Left forelimb (tissue), 1 donor: ENCODE measurements around the gene EFCAB10.
A peak's percentile ranks its signal among the peaks of the same experiment; 100 is the strongest.

ENCODE experiments used
- DNase-seq: peaks from one replicate; pipeline ENCODE4 v3.0.0-alpha.2; 2018; ENCODE audit warnings: low spot score

EFCAB10 gene

DNA sequence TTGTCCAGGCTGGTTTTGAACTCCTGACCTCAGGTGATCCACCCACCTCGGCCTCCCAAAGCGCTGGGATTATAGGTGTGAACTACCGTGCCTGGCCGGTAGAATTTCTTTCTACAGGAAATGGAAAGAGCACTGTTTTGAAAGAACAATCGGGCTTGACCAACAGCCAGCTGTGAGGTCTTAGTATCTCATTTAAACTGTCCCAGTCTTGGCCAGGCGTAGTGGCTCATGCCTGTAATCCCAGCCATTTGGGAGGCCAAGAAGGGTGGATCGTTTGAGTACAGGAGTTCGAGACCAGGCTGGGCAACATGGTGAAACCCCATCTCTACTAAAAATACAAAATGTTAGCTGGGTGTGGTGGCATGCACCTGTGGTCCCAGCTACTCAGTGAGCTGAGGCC, 17.8 kb upstream of the EFCAB10 start:
- DNase-seq: peak; percentile 11

GRCh38 chr7:105596866-105597265, 15.6 kb upstream of the EFCAB10 start:
- DNase-seq: no peak

DNA sequence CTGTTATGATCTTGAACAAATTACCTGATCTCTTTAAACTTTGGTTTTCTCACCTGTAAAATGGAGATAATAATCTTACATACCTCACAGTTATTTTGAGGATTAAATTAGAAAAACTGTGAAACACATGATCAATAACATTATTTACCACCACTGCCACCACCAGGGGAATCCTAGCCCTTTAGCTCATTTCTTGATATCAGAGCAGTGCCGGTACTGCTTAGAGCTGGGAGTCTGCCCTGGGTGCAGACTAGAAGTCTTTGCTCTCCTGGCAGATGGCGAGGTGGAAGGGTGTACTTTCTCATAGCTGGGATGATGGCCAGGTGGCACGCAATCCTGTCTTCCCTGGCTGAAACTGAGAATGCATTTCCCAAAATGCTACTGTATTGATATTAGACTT, 12.7 kb upstream of the EFCAB10 start:
- peak; percentile 12 for DNase-seq

DNA sequence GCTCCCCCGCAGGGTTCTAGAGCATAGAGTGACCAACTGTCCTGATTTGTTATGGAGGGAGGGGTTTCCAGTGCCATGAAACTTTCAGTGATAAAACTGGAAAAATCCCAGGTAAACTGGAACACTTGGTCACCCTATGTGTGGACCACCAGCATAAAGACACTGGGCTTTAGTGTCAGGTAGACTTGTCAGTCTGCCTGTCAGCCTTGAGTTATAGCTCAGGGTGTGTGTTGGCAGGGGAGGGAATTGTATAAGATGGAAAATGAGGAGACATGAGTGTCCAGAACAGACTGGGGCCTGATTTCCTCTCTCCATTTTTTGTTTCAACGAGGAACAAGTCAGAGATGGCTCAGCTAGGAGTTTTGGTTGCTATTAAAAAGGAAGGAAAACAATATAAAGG, 10.2 kb upstream of the EFCAB10 start:
- peak; percentile 6 for DNase-seq

DNA sequence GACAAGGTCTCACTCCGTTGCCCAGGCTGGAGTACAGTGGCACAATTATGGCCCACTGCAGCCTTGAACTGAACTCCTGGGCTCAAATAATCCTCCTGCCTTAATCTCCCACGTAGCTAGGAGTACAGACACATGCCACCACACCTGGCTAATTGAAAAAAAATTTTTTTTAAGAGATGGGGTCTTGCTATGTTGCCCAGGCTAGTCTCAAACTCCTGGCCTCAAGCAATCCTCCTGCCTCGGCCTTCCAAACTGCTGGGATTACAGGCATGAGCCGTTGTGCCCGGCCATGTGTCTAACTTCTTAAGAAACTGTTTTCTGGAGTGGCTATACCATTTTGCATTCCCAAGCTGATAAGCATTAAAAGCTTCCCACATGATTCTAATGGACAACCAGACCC, 9.5 kb upstream of the EFCAB10 start:
- DNase-seq: peak; percentile 33

DNA sequence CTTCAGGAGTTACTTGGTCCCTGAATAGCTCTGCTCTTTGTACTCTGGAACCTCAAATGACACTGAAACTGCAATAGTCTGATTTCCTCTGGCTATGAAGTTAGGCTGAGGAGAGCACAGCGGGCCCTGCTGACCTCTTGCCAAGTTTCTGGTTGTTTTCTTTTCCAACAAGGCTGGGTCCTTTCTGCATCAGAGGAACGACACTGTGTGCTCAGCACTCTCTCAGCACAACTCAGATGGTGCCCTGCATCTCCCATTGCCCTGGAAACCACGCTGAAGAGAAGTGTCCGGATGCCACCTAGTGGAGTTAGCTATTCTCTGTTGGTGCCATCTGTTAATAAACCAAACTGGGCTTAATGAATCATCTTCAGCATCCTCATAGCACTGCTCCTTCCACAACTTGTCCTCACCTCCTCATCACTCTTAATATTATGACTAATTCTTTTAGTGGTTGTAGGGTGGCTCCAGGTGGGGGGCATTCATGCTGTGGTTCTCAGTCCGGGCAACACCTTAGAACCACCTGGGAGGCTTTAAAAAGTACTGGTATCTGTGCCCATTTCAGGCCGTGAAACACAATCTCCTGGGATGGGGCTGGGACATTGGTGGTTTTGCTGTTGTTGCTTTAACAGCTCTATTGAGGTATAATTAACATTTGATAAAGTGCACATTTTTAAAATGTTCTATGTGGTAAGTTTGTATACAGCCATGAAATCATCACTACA, 8.2 kb upstream of the EFCAB10 start:
- DNase-seq: peak; percentile 53

- DNase-seq: peak; percentile 20
Observed at GRCh38 chr7:105587909-105588635, 6.8 kb upstream of the EFCAB10 start.

DNA sequence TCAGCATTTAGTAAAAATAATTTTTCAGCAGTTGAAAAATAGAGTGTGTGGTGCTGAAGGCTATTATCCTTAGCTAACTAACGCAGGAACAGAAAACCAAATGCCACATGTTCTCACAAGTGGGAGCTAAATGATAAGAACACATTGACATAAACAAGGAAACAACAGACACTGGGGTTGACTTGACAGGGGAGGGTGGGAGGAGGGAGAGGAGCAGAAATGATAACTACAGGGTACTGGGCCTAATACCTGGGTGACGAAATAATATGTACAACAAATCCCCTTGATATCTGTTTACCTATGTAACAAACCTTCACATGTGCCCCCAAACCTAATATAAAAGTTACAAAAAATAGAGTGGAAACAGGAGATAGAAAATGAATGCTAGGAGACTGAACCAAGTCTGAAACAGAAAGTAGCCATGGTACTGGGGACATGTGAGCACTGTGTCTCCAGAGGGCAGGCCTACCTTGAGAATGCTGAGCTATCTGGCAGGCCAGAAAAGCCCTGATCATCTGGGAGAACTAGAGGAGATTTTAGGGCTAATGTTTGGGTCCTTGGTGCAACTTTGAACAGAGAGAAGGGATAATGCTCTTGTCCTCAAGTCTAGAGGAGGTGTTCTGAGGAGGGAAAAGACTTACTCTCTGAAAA, 4.7 kb upstream of the EFCAB10 start:
- DNase-seq: no peak

DNA sequence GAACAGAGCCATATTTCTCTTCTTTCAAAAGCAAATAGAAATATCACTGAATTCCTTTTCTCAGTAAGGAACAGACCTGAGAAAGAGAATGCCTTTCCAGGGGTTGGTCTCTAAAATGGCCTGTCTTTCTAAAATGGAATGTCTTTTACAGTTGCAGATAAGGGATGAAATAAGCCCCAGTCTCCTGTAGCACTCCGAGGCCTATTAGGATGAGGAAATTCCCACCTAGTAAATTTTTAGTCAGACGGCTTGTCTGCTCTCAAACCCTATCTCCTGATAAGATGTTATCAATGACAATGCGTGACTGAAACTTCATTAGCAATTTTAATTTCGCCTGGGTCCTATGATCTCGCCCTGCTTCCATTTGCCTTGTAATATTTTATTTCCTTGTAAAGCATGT, 2.9 kb upstream of the EFCAB10 start:
- no peak for DNase-seq

DNA sequence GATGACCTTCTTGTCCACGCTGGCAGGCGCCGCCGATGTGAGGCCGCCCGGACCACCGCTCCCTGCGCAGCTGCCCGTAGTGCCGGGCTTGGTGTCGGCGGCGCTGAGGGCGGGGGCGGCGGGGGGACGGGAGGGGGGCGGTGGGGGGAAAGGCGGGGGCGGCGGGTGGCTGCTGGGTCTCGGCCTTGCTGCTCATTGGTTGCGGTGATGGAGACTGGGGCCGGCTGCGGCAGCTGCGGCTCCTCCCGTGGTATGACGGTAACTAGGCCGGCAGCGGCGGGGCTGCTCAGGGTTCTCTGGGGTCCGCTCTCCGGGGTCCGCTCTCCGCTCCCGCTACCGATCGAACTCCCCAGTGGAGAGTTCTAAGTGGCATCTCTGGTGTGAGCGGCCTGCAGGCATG, 1.8 kb upstream of the EFCAB10 start:
- no peak for DNase-seq

DNA sequence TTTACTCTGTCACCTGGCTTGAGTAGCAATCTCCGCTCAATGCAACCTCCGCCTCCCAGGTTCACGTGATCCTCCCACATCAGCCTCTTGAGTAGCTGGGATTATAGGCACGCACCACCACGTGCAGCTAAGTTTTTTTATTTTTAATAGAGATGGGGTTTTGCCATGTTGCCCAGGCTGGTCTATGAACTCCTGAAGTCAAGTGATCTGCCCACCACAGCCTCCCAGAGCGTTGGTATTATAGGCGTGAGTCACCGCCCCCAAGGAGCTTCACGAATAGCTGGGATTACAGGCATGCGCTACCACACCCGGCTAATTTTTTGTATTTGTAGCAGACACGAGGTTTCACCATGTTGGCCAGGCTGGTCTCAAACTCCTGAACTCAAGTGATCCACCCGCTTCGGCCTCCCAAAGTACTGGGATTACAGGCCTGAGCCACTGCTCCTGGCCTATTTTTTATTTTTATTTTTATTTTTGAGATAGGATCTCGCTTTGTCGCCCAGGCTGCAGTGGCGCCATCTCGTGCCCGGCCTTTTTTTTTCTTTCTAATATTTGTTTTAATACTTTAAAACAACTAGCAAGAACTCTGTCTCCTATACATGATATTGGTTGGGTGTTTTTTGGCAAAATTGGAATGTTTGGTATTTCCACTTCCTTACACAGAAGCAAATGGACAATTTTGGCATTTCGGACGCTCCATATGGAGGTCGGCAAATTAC, 1.1 kb downstream of the EFCAB10 start:
- no peak for DNase-seq

DNA sequence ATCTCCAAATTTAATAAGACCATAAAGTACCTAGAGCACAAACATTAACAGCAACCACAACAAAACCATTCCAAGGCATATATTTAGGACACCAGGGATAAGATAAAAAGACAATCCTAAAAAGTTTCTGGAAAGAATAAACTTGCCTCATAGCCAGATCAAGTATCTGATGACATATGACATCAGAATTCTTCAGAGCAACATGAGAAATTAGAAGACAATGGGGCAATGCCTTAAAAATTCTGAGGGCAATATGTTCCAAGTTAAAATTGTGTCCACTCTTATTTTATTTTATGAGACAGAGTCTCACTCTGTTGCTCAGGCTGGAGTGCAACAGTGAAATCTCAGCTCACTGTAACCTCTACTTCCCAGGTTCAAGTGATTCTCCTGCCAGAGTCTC, 2.8 kb downstream of the EFCAB10 start:
- no peak for DNase-seq

GRCh38 chr7:105577251-105577650, 4.0 kb downstream of the EFCAB10 start:
- no peak for DNase-seq

- no peak for DNase-seq
Observed at GRCh38 chr7:105571891-105572290, 9.4 kb downstream of the EFCAB10 start.

GRCh38 chr7:105567821-105568220, 13.5 kb downstream of the EFCAB10 start:
- no peak for DNase-seq

DNA sequence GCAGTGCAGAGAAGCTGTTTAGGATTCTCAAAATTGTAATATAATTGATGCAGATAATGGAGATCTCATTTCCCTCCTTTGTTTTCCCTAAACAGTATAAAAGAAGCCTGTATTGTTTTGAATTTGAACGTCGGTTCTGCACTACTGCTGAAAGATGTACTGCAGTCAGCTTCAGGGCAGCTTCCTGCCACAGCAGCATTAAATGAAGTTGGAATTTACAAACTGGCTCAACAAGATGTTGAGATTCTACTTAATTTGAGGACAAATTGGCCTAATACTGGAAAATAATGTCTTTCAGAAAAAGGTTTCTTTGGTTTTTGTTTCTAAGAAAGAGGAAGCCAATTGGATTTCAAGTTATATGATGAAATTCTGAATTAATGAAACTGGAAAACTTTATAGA, 14.3 kb downstream of the EFCAB10 start:
- DNase-seq: no peak

DNA sequence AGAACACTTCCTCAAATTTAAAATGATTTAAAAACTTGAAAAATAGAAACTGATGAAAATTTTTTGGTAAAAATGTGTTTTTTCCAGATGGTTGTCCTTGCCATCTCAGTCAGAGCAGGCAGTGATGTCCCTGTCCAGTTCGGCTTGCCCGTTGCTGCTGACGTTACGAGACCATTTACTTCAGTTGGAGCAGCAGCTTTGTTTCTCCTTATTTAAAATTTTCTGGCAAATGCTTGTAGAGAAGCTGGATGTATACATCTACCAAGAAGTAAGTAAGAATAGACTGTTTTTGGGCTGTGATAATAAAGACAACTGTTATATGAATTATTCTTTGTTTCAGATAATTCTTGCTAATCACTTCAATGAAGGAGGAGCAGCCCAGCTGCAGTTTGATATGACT, 16.1 kb downstream of the EFCAB10 start:
- no peak for DNase-seq

DNA sequence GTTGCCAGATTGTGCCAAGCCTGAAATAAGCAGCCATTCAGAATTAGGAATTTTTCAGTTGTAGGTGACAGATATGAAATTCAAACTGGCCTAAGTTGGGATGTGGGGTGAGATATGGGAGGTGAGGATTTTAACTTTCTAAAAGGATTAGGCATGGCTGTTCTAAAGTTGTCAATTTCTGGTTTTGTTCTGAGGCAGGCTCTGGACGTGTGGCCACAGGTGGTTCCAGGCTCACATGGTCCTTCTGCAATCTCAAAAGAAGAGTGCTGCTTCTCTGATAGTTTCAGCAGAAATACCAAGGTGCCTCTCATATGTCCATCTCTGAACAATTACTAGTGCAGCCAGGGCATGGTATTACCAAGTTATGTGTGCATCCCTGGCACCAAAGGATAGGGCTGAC, 21.4 kb downstream of the EFCAB10 start:
- DNase-seq: no peak

DNA sequence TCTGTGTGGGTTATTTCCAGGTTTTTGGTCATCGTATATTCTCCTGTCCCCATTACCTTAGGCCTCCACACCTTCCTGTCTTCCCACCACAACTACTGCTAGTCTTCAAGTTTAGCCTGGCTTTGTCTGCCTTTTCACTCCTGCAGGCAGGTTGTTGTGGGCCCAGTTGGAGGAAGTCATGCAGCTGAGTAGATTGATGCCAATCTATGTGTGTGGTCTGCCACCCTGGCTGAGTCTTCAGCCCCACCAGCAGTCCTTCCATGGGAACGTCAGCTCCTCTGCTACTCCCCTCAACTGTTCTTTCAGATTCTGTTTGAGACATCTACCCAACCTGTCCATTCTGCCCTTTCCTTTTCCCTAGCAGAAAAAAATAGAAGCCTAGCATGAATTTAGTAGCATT, 43.0 kb downstream of the EFCAB10 start:
- DNase-seq: no peak

DNA sequence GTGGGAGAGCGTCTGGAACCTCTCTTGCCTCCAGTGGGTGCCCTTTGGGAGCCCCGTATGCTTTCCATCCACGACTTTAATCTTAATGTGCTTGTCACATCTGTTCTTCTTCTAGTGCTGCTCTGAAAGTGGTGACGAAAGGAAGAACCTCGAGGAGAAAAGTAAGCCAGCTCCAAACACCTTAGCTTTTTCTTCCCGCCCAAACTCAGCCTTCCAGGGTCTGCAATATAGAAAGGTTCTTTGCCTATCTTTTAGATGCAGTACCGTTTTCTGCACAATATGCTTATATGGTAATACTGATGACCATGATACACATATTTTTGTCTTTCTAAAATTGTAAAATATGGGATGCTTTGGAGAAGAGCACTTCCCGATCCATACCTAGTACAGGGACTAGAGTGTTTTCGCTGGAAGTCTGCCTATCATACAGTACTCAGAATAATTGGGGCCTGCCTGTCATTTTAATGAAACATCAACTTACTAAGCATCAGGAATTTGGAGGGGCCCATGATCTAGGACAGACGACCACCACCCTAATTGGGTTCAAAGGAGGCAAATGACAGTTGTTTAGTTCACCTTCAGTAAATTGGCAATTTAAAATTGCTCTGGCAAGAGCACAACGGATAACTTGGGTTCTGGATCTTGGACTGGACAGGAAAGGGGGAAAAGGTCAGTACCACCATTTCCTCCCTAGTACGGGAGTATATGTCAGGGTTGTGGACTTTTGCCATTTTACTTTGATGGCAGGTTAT, 48.4 kb downstream of the EFCAB10 start:
- DNase-seq: no peak

DNA sequence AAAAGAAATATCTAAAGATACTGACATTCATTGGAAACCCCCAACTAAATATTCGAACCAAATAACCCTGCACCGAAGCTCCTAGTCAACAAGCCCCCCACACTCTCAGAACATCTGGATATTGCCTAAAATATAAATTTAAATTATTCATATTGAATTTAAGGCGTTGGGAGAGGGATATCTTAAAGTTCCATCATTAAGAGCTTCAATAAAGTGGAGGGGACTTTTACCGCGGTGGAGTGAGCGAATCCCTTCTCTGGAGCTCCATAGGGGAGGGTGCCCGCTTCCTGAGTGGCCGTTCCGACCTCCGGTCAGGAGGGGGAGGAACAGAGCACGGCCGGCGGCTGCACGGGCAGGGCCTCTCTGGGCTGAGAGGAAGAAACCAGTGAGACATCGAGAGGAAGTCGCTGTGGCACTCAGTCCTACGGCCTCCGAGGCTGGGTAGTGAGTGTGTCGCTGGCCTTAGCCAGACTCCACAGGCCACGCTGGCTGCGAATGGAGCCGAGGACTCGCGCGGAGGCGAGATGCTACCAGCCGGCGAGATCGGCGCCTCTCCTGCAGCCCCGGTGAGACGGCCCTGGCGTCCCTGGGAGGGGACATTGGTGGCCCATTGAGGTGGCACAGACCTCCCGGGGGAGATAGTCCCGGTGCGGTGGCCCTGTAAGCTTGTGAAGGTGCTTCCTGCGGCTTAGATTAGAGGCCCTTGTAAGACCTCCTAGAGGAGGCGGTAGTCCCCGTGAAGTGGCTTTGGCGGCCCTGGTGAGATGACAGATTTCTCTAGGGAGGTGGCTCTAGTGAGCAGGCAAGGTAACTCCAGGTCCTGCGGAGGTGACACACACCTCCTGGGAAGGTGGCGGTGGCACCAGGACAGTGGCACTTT, 49.3 kb downstream of the EFCAB10 start, which contains the start of gene RINT1:
TSS of gene RINT1 (plus strand) at position 410 of the 880 bp plus-strand sequence. CDS start at position 525, 115 bp downstream.
- DNase-seq: peak; percentile 90
